Mesenchymal stem cell (in vitro differentiated cells and primary cell): ENCODE results near the gene ACBD6.

Experiments used
- DNase-seq: peaks from one replicate; pipeline ENCODE4 v3.0.0-alpha.2; 2013
- H2AFZ ChIP-seq: one replicate; pipeline ENCODE4 v1.6.1; 2013; ENCODE audit warnings: low read depth, mild to moderate bottlenecking, control low read depth, inconsistent platforms, low read length, moderate library complexity
- H2AK5ac ChIP-seq: 2 replicates; pipeline ENCODE4 v1.6.1; 2013; ENCODE audit warnings: low read length, moderate library complexity, mild to moderate bottlenecking, inconsistent platforms; ENCODE audit not compliant: severe bottlenecking
- H2BK120ac ChIP-seq: one replicate; pipeline ENCODE4 v1.6.1; 2013; ENCODE audit warnings: low read depth, mild to moderate bottlenecking, inconsistent platforms, low read length, moderate library complexity
- H2BK12ac ChIP-seq, 2 experiments: one replicate each; pipeline ENCODE4 v1.6.1; 2013; ENCODE audit warnings: inconsistent platforms in 2 of 2, low read length in 2 of 2, mild to moderate bottlenecking in 2 of 2, moderate library complexity in 2 of 2, control low read depth in 1 of 2
- H2BK15ac ChIP-seq: one replicate; pipeline ENCODE4 v1.6.1; 2013; ENCODE audit warnings: mild to moderate bottlenecking, low read depth, inconsistent platforms; ENCODE audit not compliant: poor library complexity, severe bottlenecking
- H2BK5ac ChIP-seq: 2 replicates; pipeline ENCODE4 v1.6.1; 2013; ENCODE audit warnings: low read depth, mild to moderate bottlenecking, low read length, control low read depth, inconsistent platforms; ENCODE audit not compliant: poor library complexity, severe bottlenecking
- H3K14ac ChIP-seq, 2 experiments: one replicate each; pipeline ENCODE4 v1.6.1; 2013; ENCODE audit warnings: inconsistent platforms in 2 of 2, low read length in 2 of 2, control low read depth in 1 of 2, mild to moderate bottlenecking in 1 of 2, moderate library complexity in 1 of 2
- H3K18ac ChIP-seq, 2 experiments: one replicate each; pipeline ENCODE4 v1.6.1; 2013; ENCODE audit warnings: inconsistent platforms in 2 of 2, low read length in 2 of 2, control low read depth in 1 of 2, low read depth in 1 of 2, mild to moderate bottlenecking in 1 of 2
- H3K23ac ChIP-seq, 2 experiments: one replicate each; pipeline ENCODE4 v1.6.1; 2013; ENCODE audit warnings: inconsistent platforms in 2 of 2, low read length in 2 of 2, mild to moderate bottlenecking in 2 of 2, moderate library complexity in 2 of 2, control low read depth in 1 of 2
- H3K27ac ChIP-seq: 2 replicates; pipeline ENCODE4 v1.5.1; 2013; ENCODE audit warnings: mild to moderate bottlenecking, moderate library complexity, low read length, control low read depth, inconsistent platforms; ENCODE audit not compliant: poor library complexity, severe bottlenecking
- H3K27me3 ChIP-seq, 2 experiments: 2 replicates each; pipeline versions ENCODE4 v1.6.1 to v1.7.0; 2013; ENCODE audit warnings: low read length in 2 of 2, mild to moderate bottlenecking in 2 of 2, moderate library complexity in 2 of 2, control low read depth in 1 of 2, inconsistent platforms in 1 of 2; ENCODE audit not compliant: control insufficient read depth in 1 of 2, insufficient read depth in 1 of 2
- H3K36me3 ChIP-seq, 2 experiments: 2 replicates each; pipeline versions ENCODE4 v1.6.1 to v1.7.0; 2013; ENCODE audit warnings: low read length in 2 of 2, control low read depth in 1 of 2, inconsistent platforms in 1 of 2, low read depth in 1 of 2, mild to moderate bottlenecking in 1 of 2; ENCODE audit not compliant: insufficient read depth in 2 of 2, control insufficient read depth in 1 of 2
- H3K4ac ChIP-seq, 2 experiments: one replicate each; pipeline ENCODE4 v1.6.1; 2013; ENCODE audit warnings: inconsistent platforms in 2 of 2, low read length in 2 of 2, mild to moderate bottlenecking in 2 of 2, moderate library complexity in 2 of 2, control low read depth in 1 of 2, low read depth in 1 of 2
- H3K4me1 ChIP-seq: 2 replicates; pipeline ENCODE4 v1.6.1; 2013; ENCODE audit warnings: low read depth, low read length, control low read depth; ENCODE audit not compliant: control insufficient read depth, insufficient read depth
- H3K4me2 ChIP-seq: 2 replicates; pipeline ENCODE4 v1.6.1; 2013; ENCODE audit warnings: low read length, mild to moderate bottlenecking, inconsistent platforms; ENCODE audit not compliant: poor library complexity, severe bottlenecking
- H3K4me3 ChIP-seq, 2 experiments: 2 replicates each; pipeline versions ENCODE4 v1.5.1 to v1.7.0; 2013; ENCODE audit warnings: low read length in 2 of 2, mild to moderate bottlenecking in 2 of 2, control low read depth in 1 of 2, low read depth in 1 of 2; ENCODE audit not compliant: insufficient read depth in 1 of 2
- H3K79me1 ChIP-seq: replicated peaks from 2 replicates; pipeline ENCODE4 v1.6.1; 2013; ENCODE audit warnings: mild to moderate bottlenecking, control low read depth, low read length, inconsistent platforms; ENCODE audit not compliant: poor library complexity, severe bottlenecking
- H3K9ac ChIP-seq: 2 replicates; pipeline ENCODE4 v1.7.0; 2013; ENCODE audit warnings: mild to moderate bottlenecking, low read length, moderate library complexity
- H3K9me3 ChIP-seq: 2 replicates; pipeline ENCODE4 v1.7.0; 2013; ENCODE audit warnings: mild to moderate bottlenecking, low read length; ENCODE audit not compliant: control insufficient read depth
- H4K8ac ChIP-seq: one replicate; pipeline ENCODE4 v1.6.1; 2013; ENCODE audit warnings: inconsistent platforms, mild to moderate bottlenecking, low read length, moderate library complexity
- H4K91ac ChIP-seq: one replicate; pipeline ENCODE4 v1.6.1; 2013; ENCODE audit warnings: mild to moderate bottlenecking, low read length, inconsistent platforms
- WGBS: methylation state at CpG from one replicate; pipeline ENCODE4 v1.1.7; 2013; ENCODE audit warnings: mixed read lengths; 5-methylcytosine and 5-hydroxymethylcytosine counted together

The ACBD6 gene

DNA sequence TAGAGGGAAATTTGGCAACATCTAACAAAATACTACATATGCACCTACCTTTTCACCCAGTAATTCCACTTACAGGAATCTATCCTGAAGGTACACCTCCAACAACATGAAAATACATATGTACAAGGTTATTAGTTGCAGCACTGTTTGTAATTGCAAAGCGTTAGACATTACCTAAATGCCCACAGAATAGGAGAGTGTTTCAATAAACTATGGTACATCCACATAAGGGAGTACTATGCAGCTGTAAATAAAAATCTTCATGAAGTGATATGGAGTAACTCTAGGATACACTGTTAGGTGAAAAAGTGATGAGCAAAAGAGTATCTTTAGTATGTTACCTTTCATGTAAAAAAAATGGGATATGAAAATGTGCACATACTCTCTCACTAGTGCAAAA, 126.1 kb downstream of the ACBD6 start:
- H3K4me2 ChIP-seq, result no peak overlapping the region
- H3K14ac ChIP-seq, result no peak overlapping the region
- no peak overlapping the region for H4K91ac ChIP-seq
- peaks cover 20% of the 10 kb centered on the region for H3K79me1 ChIP-seq
- no peak overlapping the region for H2AK5ac ChIP-seq
- no peak overlapping the region for H2BK15ac ChIP-seq
- no peak for DNase-seq
- H3K4ac ChIP-seq, result no peak overlapping the region
- no peak overlapping the region for H4K8ac ChIP-seq
- H3K9ac ChIP-seq, result no peak overlapping the region
- H3K4me1 ChIP-seq, result no peaks in the 10 kb centered on the region
- no CpG with 5 or more reads among the region's 1 CpG for WGBS
- H3K18ac ChIP-seq, result no peak overlapping the region
- peaks cover 3 to 7% of the 10 kb centered on the region in 2 experiments for H3K36me3 ChIP-seq
- peaks cover 26% of the 10 kb centered on the region for H3K9me3 ChIP-seq
- no peak overlapping the region for H2BK5ac ChIP-seq
- no peaks in the 10 kb centered on the region for H3K27me3 ChIP-seq
- no peak overlapping the region for H3K4me3 ChIP-seq
- H2AFZ ChIP-seq, result no peak overlapping the region
- no peak overlapping the region for H2BK120ac ChIP-seq
- no peak overlapping the region for H3K23ac ChIP-seq
- no peak overlapping the region for H2BK12ac ChIP-seq
- no peak overlapping the region for H3K27ac ChIP-seq

DNA sequence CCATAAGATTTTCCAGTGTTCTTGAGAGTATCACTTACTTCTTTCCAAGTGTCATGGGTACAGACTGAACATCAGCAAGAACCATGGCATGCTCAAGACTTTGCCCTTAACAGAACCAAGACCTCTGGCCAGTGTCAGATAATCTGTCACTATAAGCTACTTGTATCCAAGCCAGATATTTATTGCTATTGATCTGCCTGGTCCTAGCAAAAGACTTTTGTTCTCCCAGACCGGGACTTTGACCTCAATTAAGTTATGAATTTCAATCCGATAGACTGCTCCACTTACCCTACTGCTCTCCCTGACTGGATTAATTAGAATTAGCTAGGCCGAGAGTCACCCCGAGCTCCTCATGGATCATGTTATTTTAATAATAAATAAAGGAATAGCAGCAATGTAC, 129.6 kb downstream of the ACBD6 start:
- Histone ChIP-seq H3K79me1 (peaks cover 13% of the 10 kb centered on the region), H2AK5ac (no peak overlapping the region), H3K14ac (no peak overlapping the region), H2BK5ac (no peak overlapping the region), H3K9me3 (no peaks in the 10 kb centered on the region), H3K4me3 (no peak overlapping the region), H3K27me3 (no peaks in the 10 kb centered on the region), H2BK12ac (no peak overlapping the region), H4K91ac (no peak overlapping the region), H2AFZ (no peak overlapping the region), H3K18ac (no peak overlapping the region), H2BK15ac (no peak overlapping the region), H4K8ac (no peak overlapping the region), H3K4me1 (no peaks in the 10 kb centered on the region), H3K27ac (no peak overlapping the region), H3K4me2 (no peak overlapping the region), H3K9ac (no peak overlapping the region), H2BK120ac (no peak overlapping the region), H3K36me3 (peaks cover 0 to 3% of the 10 kb centered on the region in 2 experiments), H3K4ac (no peak overlapping the region), H3K23ac (no peak overlapping the region)
- no peak for DNase-seq
- WGBS, result 100% methylated on average over 2 of the region's 4 CpGs

DNA sequence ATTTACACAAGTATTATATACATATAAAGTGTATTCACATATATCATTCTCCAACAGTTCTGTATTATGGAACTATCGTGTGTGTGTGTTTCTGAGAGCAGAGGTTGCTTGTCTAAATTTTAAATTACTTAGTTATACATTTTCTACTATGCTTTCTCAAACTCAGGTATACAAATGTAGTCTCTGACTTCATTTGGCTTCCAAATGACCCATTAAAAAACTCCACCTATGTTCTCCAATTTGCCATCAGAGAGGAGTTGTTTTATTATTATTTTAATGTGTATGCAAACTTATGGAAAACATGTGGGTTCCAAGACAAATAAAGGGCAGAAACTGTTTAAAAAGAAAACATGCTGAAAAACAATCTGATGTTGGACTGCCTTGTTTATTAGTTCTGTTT, 131.8 kb downstream of the ACBD6 start:
- no peak overlapping the region for H3K14ac ChIP-seq
- H2BK15ac ChIP-seq, result no peak overlapping the region
- no peak overlapping the region for H4K91ac ChIP-seq
- no peak overlapping the region for H2AK5ac ChIP-seq
- H3K79me1 ChIP-seq, result peaks cover 10% of the 10 kb centered on the region
- no peak overlapping the region for H3K23ac ChIP-seq
- DNase-seq, result no peak
- no peak overlapping the region for H2AFZ ChIP-seq
- H3K4ac ChIP-seq, result no peak overlapping the region
- H3K9me3 ChIP-seq, result no peaks in the 10 kb centered on the region
- no CpG with 5 or more reads among the region's 1 CpG for WGBS
- no peak overlapping the region for H3K4me2 ChIP-seq
- no peaks in the 10 kb centered on the region for H3K4me1 ChIP-seq
- no peaks in the 10 kb centered on the region for H3K36me3 ChIP-seq
- no peak overlapping the region for H3K9ac ChIP-seq
- H2BK120ac ChIP-seq, result no peak overlapping the region
- no peak overlapping the region for H3K18ac ChIP-seq
- no peak overlapping the region for H2BK12ac ChIP-seq
- no peak overlapping the region for H3K4me3 ChIP-seq
- no peak overlapping the region for H4K8ac ChIP-seq
- H2BK5ac ChIP-seq, result no peak overlapping the region
- H3K27me3 ChIP-seq, result no peaks in the 10 kb centered on the region
- no peak overlapping the region for H3K27ac ChIP-seq

DNA sequence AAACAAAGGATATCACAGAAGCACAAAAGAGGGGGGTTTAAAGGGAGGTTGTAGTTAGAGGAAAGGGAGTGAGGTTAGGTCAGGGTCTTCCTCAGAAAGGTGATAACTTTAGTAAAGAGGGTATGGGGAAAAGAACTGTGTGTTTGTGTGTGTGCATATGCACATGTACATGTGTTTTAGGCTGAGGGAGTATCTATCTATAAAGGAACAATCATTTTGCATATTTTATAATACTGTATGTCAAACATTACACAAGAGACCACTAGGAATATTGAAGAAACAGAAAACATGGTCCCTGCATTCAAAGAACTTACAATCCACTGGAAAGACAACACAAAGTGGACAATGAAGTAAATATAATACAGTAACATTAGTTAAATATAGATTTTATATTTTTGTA, 132.2 kb downstream of the ACBD6 start:
- Histone ChIP-seq H4K8ac (no peak overlapping the region), H2AFZ (no peak overlapping the region), H3K9me3 (no peaks in the 10 kb centered on the region), H3K18ac (no peak overlapping the region), H2BK5ac (no peak overlapping the region), H3K79me1 (peaks cover 8% of the 10 kb centered on the region), H3K9ac (no peak overlapping the region), H3K14ac (no peak overlapping the region), H3K36me3 (no peaks in the 10 kb centered on the region), H3K4me2 (no peak overlapping the region), H3K27me3 (no peaks in the 10 kb centered on the region), H2BK15ac (no peak overlapping the region), H2AK5ac (no peak overlapping the region), H3K27ac (no peak overlapping the region), H2BK120ac (no peak overlapping the region), H3K4ac (no peak overlapping the region), H2BK12ac (no peak overlapping the region), H4K91ac (no peak overlapping the region), H3K4me3 (no peak overlapping the region), H3K23ac (no peak overlapping the region), H3K4me1 (no peaks in the 10 kb centered on the region)
- DNase-seq, result no peak
